HepG2 (cell line): ENCODE data around the gene PLPP3. TPM values are rescaled to one million over a fixed set of nuclear protein-coding genes. Genes with fewer than 3 reads are reported as not detected.

Experiments
- ARNT2 ChIP-seq: sonication (generic); formaldehyde crosslinking; IDR thresholded peaks from 2 replicates; pipeline ENCODE4 v1.8.0; 2022; ENCODE audit warnings: mild to moderate bottlenecking, low read depth, missing genetic modification reagents, moderate library complexity
- BRF2 ChIP-seq: sonication (generic); formaldehyde crosslinking; IDR thresholded peaks from 2 replicates; pipeline ENCODE4 v1.8.1; 2022; ENCODE audit warnings: mild to moderate bottlenecking, missing genetic modification reagents
- GABPB1 ChIP-seq: IDR thresholded peaks from 2 replicates; pipeline ENCODE4 v1.6.1; 2016; ENCODE audit warnings: mild to moderate bottlenecking, missing genetic modification reagents, moderate library complexity, missing compliant biosample characterization
- HNF1A ChIP-seq, 2 experiments: sonication (generic) in 1 of 2; formaldehyde crosslinking in 1 of 2; IDR thresholded peaks; 2 replicates each; pipeline versions ENCODE4 v1.4.0 to v1.6.1; 2016 to 2020; ENCODE audit warnings: borderline replicate concordance in 1 of 2, low read depth in 1 of 2, mild to moderate bottlenecking in 1 of 2, missing genetic modification reagents in 1 of 2
- MYNN ChIP-seq: sonication (generic); formaldehyde crosslinking; IDR thresholded peaks from 2 replicates; pipeline ENCODE4 v1.4.0; 2020; ENCODE audit warnings: mild to moderate bottlenecking, low read depth, missing genetic modification reagents
- SUZ12 ChIP-seq: fragments of 150-350 bp; IDR thresholded peaks from 2 replicates; pipeline ENCODE4 v1.6.1; 2014; ENCODE audit warnings: low read depth, low read length
- U2AF1 ChIP-seq: fragments of 200-400 bp; formaldehyde crosslinking; optimal IDR thresholded peaks from 2 replicates; pipeline ENCODE3; 2017; ENCODE audit warnings: mild to moderate bottlenecking, low read depth, low read length
- ZNF329 ChIP-seq: sonication (generic); formaldehyde crosslinking; IDR thresholded peaks from 2 replicates; pipeline ENCODE4 v1.9.0; 2021; ENCODE audit warnings: low read depth, mild to moderate bottlenecking, missing genetic modification reagents
- ZNF549 ChIP-seq: sonication (generic); formaldehyde crosslinking; IDR thresholded peaks from 2 replicates; pipeline ENCODE4 v1.5.0; 2020; ENCODE audit warnings: missing genetic modification reagents
- ZNF550 ChIP-seq: sonication (generic); formaldehyde crosslinking; IDR thresholded peaks from 2 replicates; pipeline ENCODE4 v1.4.0; 2020; ENCODE audit warnings: mild to moderate bottlenecking, missing genetic modification reagents, borderline replicate concordance
- ZNF761 ChIP-seq: sonication (generic); formaldehyde crosslinking; conservative IDR thresholded peaks from 2 replicates; pipeline ENCODE4 v1.4.0; 2020; ENCODE audit warnings: mild to moderate bottlenecking, missing genetic modification reagents
- polyA plus RNA-seq, 8 experiments: library from polyadenylated mRNA; depleted of rRNA in 3 of 8; stranded (reverse) in 7 of 8; unstranded in 1 of 8; fragments of >200 nt; fragmentation: Illumina TruSeq in 4 of 8; extraction: Trizol in 4 of 8; gene quantifications; 2 replicates each; pipeline versions ENCODE4 v1.2.1 to v1.2.3, GENCODE V29; 2011 to 2016; ENCODE audit warnings: low read depth in 4 of 8, missing spikeins in 1 of 8, mixed read lengths in 1 of 8; ENCODE audit not compliant: insufficient read depth in 1 of 8
- total RNA-seq, 5 experiments: library from RNA; depleted of rRNA; stranded (reverse); fragments of >200 nt; fragmentation: Illumina TruSeq; extraction: Trizol; gene quantifications; 2 replicates each; pipeline ENCODE4 v1.2.3, GENCODE V29; 2016; ENCODE audit warnings: low read depth in 1 of 5
- TF ChIP-seq, protein P1 (sequence below): sonication (generic); formaldehyde crosslinking; IDR thresholded peaks from 2 replicates; pipeline ENCODE4 v1.8.0; 2022; ENCODE audit warnings: low read depth, missing genetic modification reagents
- TF ChIP-seq, protein P2 (sequence below): sonication (generic); formaldehyde crosslinking; IDR thresholded peaks from 2 replicates; pipeline ENCODE4 v1.5.1; 2020; ENCODE audit warnings: missing genetic modification reagents, mild to moderate bottlenecking, borderline replicate concordance

The PLPP3 gene
- total and polyA plus RNA-seq, 2 of the 13 experiments (the other 11 are each of a cell fraction or from before 2014, with no cell fraction given): 49.7 to 65.8 TPM

DNA sequence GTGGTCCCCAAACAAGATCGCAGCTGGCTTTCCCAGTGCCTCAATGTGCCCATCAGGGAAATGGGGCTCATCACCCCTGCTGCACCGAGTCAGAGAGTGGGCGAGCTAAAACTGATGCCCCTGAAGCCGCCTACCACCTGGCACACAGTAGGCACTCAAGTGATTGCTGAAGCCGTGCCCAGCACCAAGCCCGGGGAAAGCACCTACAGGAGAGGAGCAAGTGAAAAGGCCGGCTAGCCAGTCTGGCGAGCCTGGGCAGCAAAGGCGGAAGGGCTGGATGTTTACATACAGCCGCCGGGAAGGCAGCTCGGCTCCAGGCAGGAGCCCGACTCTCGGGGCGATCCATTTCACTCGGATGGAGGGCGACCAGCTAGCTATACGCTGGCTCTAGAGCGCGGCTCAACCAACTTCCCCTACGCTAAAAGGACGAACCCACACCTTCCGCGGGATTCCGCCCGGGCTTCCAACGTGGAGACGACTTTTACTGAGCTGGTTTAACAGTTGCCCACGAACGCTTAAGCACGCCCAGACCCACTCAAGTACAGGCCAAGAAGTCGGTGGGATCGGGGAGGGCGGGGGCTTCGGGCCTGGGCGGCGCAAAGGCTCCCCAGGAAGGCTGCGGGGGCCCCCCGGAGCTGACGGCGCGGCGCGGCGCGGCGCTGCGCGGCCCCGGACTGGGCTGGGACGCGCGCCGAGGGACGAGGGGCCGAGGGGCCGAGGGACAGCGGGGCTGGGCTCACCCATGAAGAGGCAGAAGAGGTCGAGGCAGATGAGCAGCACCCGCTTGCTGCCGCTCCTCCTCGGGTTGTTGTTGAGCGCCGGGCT lies 1.0 kb downstream of the PLPP3 start (continued):
- TF ChIP-seq, protein P1, sequence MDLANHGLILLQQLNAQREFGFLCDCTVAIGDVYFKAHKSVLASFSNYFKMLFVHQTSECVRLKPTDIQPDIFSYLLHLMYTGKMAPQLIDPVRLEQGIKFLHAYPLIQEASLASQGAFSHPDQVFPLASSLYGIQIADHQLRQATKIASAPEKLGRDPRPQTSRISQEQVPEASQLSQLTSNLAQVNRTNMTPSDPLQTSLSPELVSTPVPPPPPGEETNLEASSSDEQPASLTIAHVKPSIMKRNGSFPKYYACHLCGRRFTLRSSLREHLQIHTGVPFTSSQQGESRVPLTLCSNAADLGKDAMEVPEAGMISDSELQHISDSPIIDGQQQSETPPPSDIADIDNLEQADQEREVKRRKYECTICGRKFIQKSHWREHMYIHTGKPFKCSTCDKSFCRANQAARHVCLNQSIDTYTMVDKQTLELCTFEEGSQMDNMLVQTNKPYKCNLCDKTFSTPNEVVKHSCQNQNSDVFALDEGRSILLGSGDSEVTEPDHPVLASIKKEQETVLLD (CRISPR knock-in tag): no peak
- TF ChIP-seq ZNF329 (no peak), SUZ12 (no peak), ZNF550 (CRISPR knock-in tag) (no peak), MYNN (no peak), ARNT2 (no peak), GABPB1 (CRISPR knock-in tag) (peak; percentile 56; the same call in 1 of the 2 replicates), BRF2 (CRISPR knock-in tag) (no peak; the same call in 1 of the 2 replicates), ZNF761 (CRISPR knock-in tag) (no peak), HNF1A (IDR thresholded peaks at IDR 0.05; ENCODE audit: low read depth) (no peak), HNF1A (CRISPR knock-in tag; IDR thresholded peaks at IDR 0.05; ENCODE audit: borderline replicate concordance) (no peak), U2AF1 (no peak), ZNF549 (CRISPR knock-in tag) (no peak)
- TF ChIP-seq, protein P2, sequence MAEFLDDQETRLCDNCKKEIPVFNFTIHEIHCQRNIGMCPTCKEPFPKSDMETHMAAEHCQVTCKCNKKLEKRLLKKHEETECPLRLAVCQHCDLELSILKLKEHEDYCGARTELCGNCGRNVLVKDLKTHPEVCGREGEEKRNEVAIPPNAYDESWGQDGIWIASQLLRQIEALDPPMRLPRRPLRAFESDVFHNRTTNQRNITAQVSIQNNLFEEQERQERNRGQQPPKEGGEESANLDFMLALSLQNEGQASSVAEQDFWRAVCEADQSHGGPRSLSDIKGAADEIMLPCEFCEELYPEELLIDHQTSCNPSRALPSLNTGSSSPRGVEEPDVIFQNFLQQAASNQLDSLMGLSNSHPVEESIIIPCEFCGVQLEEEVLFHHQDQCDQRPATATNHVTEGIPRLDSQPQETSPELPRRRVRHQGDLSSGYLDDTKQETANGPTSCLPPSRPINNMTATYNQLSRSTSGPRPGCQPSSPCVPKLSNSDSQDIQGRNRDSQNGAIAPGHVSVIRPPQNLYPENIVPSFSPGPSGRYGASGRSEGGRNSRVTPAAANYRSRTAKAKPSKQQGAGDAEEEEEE (CRISPR knock-in tag): no peak
